Measurements from ENCODE around the gene NOTUM.

The NOTUM gene

DNA sequence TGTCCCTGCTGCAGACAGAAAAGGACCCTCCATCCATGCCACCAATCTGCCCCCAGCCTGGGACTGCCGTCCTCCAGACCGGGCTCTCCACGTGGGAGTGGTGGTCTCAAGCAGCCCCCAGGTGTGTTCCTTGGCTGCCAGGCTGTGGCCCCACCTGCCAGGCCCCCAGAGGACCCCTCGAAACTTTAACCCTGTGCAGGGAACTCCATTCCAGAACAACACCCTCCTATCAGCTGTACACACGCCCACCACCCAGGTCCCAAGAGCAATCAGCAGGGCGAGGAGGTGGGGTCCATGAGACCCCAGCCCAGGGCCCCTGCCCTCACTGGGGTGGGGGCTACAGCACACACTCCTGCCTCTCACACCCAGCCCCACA is 25.3 kb downstream of the NOTUM start:
- no peak for DNase-seq (ENCODE audit: low spot score)

DNA sequence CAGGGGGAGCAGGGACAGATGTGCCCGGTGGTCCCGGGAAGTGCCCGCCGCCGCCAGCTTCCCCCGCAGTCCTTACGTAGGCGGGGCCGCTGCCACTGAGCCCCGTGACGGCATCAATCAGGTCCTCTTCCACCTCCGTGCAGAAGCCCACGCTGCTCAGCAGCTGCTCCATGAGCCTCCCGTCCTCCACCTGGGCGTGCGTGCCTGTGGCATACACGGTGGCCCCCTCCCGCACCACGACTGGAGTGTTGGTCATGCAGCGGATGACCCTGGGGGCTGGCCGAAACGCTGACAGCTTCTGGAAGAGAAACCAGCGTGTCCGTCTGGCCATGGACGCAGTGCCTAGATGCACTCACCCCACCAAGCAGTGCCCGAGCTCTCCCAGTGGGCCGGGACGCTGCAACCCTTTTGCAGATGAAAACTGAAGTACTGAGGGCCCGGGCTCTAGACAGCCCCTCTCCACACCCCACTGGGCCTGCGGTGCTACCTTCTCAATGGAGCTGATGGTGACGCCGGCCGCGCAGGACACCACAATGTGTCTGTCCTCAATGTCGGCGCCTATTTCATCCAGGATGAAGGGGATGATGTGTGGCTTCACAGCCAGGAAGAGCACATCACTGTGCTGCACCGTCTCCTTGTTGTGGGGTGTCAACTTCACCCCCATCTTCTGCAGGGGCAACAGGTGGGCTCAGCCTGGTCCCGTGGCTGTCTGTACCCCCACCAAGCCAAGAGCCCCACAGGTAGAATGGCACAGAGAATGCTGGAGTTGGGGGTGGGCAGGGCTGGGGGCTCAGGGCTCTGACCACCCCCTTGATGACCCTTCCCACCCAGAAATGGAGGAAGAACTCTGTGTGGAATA is 25.9 kb downstream of the NOTUM start:
- DNase-seq (ENCODE audit: low spot score): no peak

DNA sequence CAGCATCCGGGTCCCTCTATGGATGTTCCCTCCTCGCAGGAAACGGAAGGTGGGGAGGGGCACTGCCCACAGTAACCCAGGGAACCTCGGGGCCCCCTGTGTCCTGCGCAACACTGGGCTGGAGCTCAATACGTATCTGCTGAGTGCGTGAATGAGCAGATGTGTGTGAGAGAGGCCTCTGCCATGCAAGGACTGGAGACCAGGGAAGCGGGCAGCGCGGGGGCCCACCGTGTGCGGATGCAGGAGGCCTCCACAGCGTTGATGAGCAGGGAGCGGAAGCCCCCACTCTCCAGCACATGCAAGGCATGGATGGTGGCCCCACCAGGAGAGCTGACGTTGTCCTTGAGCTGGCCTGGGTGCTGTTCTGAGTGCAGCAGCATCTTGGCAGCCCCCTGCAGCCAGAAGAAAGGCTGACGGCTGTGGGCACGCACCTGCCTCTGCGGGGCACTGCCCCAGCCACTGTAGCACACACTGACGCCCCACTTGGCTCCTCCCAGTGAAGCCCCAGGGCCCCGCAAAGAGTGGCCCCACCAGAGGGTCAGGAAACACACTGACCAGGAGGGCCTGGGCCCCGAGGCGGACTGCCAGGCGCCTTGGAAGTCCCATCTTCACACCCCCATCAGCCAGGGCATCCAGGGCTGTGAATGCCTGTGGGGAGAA is 26.8 kb downstream of the NOTUM start:
- no peak for DNase-seq (ENCODE audit: low spot score)

DNA sequence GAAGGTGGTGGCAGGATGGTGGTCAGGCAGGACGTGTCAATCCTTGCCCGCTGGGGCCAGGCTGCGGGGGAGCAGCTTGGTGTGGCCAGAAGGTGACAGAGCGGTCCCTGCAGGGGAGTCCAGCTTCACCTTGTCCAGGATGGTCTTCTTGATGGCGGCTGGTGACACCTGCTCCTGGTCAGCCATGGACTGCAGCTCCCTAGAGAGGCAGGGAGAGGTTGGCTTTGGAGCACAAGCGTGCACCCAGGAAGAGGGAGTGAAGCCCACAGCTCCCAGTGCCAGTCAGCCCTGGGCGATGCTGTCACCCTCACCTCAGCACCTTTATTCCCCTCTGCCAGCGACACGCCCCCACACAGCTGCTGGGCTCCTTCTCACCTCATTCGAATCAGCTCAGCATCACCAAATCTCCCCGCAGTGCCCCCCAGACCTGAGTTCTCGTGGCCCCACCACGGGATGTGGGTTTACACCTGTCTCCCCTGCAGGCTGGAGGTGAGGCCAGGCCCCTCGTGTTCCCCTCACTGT is 27.7 kb downstream of the NOTUM start:
- DNase-seq (ENCODE audit: low spot score): no peak

DNA sequence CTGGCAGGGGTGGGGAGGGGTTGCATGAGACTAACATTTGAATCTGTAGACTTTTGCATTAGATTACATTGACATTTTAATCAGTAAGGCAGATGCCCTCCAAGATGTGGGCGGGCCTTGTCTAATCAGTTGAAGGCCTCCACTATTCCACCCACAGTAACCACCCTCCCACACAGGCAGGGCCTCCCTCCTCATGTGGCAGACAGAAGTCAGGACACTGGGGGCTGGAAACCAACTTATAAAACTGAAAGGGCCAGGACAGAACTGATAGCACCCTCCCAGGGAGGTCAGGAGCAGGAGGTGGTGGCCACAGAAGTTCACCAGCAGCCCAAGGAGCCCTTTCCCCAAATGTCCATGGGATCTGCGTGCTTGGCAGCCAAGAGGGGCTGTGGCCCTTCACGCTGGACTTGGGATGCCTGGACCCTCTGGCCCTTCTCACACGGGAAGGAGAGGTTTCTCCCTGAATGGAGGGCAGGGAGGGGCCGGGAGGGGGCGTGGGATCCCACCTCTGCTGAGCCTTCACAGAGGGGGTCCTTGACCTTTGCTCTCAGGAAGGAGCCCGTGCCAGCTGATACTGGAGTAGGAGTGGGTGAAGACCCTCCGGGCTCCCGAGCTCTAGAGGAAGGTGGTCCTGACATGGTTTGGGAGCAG is 28.5 kb downstream of the NOTUM start:
- no peak for DNase-seq (ENCODE audit: low spot score)

DNA sequence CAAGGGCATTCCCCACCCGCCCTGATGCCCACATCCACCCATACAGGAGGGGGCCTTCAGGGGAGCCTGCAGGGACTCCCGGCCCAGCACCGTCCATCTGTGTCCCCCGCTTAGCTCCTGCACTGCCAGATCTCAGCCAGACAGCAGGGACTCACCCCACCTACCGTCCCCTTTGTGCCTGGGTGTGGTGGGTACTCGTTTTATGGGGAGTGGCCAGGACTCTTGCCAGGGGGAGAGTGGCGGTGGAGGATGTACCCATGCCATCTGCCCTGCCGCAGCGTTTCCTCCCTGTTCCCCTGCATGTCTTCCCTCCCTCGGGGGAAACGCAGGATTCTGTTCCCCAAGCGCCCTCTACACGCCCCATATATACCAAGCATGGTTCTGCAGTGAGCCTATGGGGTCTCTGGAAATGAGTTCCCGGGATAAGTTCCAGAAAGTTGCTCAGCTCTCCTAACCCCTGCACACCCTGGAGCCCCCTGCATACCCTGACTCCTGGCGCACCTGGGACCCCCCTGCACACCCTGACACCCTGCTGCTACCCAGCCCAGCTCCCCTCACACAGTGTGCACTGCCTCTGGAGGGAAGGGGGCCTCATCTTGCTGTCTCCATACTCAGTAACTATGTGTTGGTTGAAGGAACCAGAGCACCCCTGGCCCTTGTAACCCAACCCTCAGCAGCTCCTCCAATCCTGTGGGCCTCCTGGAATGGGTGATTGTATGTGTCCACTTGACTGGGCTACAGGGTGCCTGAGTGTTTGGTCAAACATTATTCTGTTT is 29.2 kb downstream of the NOTUM start:
- no peak for DNase-seq (ENCODE audit: low spot score)

DNA sequence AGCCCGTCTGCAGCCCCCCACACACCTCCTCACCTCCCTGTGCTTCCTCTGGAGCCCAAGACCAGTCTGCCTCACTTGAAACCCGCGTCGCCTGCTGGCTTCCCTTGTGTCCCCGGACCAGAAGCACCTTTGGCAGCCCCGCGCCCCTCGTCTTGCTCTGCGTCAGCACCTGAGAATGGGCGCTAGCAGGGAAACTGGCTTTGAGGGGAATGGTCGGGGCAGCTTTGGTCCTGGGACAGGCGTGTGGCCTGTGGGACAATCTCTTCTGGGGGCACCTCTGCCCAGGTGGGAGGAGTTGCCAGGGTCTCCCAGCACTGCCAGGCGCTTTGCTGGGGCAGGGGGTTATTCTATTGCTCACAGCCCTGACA is 29.8 kb downstream of the NOTUM start:
- no peak for DNase-seq (ENCODE audit: low spot score)

DNA sequence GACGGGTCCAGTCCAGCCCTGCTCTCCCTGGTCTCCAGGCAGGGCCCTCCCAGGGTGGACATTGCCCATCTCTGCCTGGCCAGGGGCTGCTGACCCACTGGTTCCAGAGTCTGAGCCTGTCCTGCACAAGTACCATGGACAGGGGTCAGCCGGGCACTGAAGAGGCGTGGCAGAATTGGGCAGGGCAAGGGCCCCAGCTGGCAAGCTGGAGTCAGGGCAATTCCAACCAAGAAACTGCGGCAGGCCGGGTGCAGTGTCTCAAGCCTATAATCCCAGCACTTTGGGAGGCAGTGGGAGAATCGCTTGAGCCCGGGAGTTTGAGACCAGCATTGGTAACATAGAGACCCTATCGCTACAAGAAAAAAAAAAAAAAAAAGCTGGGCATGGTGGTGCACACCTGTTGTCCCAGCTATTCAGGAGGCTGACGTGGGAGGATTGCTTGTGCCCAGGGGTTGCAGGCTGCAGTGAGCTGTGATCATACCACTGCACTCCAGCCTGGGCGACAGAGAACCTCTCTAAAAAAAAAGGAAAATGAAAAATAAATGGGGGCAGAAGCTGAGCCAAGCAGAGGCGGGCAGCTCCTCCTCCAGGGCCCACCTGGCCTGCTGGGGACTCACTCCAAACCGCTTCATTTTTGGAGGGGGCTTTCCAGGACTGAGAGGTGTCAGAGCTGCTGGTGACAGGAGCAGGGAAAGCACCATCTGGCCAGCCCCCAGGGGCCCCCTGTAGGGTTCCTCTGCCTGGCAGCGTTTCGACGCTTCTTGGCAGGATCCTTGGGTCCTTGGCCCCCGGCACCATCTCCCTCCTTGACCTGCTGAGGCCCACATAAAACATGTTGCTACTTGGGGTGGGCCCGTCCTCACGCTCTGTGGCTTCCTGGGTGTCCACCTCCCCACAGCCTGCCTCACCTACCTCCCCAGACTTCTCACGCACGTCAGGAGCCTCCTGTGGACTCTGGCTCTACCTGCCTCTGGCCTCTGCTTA is 30.6 kb downstream of the NOTUM start:
- no peak for DNase-seq (ENCODE audit: low spot score)

DNA sequence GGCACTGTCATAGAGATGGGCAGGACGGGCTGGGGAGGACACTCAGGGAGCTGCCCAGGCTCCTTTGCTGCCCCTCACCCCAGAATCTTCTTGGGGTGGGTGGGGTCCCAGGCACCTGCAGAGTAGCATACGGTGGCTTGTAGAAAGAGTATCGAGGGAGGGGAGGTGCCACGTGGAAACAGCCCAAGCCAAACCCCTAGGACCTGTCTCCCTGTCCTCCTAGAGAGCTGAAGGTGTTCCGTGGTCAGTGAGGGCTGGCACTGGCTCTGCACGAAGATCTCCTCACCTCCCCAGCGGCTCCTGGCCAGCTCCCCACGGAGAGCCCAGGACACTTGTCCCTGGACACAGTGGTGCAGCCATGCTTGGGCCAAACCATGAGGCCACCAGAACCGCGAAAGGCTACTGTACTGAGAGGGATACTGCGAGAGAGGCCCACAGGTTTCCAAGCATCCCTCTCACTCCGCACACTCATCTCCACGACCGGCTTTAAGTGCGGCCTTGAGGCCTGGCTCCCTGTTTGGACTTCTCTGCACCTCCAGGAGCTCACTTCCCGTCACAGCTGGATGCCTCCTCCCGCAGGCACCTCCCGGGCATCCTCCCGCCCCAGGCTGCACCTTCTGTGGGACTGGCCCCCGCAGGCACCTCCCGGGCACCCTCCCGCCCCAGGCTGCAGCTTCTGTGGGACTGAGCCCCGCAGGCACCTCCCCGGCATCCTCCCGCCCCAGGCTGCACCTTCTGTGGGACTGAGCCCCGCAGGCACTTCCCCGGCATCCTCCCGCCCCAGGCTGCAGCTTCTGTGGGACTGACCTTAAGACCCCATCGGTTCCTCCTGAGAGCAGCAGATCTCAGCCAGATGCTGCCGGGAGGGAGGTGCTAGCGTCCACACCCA is 31.5 kb downstream of the NOTUM start:
- DNase-seq (ENCODE audit: low spot score): no peak

DNA sequence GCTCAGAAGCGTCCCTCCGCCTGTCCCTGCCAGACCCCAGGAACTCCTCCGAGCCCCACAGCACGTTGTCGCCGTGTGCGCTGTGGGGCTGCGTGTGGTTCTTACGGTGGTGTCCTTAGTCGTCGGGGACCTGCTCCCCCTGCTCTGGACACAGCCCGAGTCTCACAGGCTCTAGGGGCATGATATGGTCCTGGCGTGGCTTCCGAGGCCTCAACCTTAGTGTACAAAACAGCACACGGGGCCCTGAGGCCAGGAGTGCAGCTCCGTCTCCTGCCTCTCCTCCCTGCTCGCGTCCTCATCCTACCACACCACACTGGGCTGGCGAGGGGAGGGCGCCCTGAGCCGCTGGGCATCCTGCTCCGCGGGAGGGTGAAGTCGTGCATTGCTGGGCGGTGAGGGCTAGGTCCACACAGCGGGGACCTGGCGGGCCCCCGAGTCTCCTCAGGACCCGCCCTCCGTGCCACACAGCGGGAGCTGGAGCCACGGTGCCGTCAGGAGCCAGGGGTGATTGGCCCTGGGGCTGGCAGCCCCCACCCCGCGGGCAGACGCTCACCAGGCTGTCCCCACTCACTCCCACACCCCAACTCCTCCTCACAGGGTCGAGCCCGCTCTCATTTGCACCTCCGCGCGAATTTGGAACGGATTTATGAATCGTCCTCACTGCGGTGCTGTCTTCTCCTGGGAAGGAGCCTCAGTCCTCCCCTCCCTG is 32.3 kb downstream of the NOTUM start:
- no peak for DNase-seq (ENCODE audit: low spot score)

DNA sequence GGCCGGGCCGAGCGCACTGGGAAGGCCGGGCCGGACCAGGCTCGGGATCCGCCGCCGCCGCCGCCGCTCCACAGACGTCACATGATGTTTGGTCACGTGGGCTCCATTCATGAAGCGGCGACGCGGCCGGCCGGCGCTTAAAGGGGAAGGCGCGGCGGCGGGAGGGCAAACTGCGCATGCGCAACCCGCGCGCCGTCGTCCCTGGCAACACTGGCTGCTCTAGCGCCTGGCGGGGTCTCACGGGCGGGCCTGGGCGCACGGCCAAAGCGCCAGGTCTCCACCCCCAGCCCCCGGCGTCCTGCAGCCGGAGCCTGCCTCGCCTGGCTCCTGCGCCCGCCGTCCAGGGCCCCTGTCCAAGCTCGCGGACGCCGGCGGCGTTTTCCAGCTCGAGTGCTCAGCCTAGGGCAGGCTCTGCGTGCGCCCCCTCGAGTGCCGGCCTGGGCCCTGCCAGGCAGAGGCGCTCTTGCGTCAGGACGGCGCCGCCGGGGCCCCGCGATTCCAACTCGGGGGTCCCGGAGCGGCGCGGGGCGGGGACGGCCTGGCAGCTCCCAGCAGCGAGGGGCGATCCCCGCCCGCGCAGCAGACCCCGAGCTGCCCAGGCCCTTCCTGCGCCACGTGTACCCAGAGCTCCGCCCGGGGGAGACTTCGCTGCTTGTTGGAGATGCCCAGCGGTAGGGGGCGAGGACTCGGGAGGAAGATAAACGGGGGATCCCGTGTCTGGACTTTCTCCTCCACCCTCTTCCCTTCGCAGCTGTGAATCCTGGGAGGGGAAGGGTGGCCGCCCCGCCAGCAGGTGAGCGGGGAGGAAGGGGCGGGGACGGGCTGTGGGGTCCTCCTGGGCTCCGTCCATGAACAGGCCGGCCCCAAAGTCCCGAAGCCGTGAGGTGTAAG is 33.1 kb downstream of the NOTUM start, which contains the start of gene MAFG:
Gene MAFG, minus strand, starts transcription at position 83 of the 891 bp plus-strand sequence. CDS start 4,550 bp downstream, outside the sequence.
- DNase-seq (ENCODE audit: low spot score): peak; percentile 93

DNA sequence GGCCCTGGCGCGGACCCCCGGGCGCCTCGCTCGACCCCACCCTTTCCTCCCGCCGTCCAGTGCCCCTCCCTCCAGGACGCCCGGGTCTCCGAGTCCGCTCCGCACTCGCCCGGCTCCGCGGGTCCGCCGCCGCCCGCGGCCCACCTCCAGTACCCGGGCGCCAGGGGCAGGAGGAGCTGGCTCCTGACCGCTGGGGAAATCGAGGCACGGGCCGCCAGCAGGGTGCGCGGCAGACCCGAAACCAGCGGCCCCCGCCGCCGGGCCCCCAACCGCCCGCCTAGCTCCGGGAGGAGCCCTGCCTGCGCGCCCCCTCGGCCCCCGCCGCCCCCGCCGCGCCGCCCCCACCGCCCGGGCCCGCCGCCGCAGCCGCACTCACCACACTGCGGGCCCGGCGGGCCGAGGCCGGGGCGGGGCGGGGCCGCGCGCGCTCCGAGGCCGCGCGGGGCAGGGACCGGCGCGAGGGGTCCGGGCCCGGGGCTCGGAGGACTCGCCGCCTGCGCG is 33.8 kb downstream of the NOTUM start:
- DNase-seq (ENCODE audit: low spot score): no peak

DNA sequence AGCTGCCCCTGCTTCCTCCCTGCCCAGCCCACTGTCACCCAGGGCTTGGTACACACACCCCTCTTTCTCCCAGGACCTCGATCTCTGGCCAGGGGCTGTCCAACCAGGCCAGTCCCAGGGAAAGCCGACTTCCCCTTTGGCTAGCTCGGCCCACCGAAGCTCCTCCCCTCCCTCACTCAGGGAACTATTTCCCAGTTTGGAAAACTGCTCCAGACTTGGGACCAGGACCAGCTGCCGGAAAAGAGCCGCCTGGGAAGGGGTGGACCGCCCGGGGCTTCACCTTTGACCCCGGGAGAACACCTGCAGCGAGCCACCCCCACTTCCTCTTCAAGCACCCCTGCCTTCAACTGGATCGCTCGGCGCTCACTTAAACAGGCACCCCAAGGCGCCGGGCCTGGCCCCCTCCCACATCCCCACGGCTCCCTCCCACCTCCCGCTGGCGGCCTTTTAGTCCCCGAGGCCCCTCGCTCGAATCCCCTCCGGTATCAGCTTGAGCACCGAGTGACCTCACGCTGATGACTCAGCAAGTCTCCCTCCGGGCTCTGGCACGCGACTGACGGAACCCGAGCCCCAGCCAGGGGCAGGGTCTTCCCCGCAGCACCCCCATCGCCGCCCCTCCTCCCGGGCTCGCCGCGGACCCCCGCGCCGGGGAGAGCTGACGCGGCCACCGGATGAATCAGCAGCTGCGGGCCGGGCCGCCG is 34.4 kb downstream of the NOTUM start:
- peak; percentile 52 for DNase-seq (ENCODE audit: low spot score)

DNA sequence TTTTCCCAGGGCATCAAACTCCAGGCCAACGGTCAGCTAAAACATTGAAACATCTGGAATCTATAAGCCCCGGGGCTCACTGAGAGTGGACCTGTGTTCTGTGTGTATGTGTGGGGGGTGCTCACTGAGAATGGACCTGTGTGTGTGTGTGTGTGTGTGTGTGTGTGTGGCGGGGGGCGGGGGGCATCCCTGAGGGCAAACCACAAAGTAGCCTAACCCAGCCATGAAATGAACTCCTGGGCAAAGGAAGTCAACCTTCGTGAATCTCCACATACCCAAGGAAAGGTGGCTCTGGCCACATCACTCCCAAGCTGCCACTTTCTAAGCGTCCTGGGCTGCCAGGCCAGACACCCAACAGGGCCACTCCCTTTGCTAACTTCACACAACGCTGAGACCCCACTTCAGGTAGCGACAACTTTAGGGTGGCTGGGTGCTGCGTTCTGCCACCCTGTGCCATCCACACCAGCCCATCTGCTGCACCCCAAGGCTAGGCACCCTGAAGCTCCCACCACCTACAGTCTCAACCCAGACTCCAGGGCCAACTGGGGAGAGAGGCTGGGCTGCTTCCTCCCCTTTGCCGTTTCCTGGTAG is 35.0 kb downstream of the NOTUM start:
- no peak for DNase-seq (ENCODE audit: low spot score)

DNA sequence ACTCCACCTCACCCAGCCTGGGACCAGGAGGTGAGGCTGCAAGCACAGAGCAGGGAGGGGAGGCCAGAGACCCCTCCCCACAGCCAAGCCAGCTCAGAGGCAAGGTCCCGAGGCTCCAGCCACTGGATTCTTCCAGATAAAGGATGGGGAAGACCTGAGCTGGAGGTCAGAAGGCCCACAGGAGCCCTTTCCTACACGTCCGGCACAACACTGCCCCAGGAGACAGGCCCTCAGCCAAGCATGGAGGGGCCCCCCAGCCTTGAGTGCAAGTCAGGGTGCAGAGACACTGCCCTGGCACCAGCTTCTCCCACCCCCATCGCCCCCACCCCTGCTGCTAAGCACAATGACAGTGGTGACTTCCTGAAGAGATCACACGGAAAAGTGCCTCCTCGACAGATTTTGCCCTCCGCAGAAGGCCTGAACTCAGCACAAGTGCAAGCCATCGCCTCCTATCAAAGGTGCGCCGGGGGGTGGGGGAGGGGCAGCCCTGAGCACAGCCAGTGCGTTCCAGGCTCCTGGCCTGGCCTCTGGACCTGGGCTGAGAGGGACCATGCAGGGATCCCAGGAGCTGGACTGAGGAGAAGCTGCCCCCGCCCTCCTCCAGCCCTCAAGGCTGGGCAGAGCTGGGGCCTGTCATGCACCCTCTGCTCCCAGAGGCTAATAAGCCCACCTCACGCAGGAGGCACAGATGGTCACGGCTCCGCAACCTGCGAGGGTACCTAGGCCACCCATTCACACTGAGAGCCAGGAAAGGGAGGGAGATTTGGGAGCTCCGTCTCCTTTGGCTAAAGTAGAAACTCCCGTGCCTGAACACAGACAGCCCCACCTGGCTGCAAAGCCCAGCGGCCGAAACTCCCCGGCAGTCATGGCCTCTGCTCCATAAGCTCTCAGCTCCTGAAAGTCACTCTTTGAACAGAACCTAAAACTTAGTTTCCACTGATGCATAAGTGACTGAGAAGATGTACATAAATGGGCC is 36.1 kb downstream of the NOTUM start:
- no peak for DNase-seq (ENCODE audit: low spot score)
